Hepatocyte (in vitro differentiated cells): ENCODE measurements around the gene BAG3. TPM values are rescaled to one million over a fixed set of nuclear protein-coding genes. Genes with fewer than 3 reads are reported as not detected.
A peak's percentile ranks its signal among the peaks of the same experiment; 100 is the strongest.

Experiments used
- DNase-seq: peaks from one replicate; pipeline ENCODE4 v3.0.0-alpha.2; 2016; ENCODE audit warnings: low spot score
- H2AFZ ChIP-seq: fragments of 200-600 bp; sonication (generic); 2 replicates; pipeline ENCODE4 v1.6.0; 2016; ENCODE audit warnings: antibody characterized with exemption, mild to moderate bottlenecking
- H3K27ac ChIP-seq: fragments of 200-600 bp; sonication (generic); 2 replicates; pipeline ENCODE4 v1.5.1; 2016; ENCODE audit warnings: mild to moderate bottlenecking
- H3K27me3 ChIP-seq: fragments of 200-600 bp; sonication (generic); 2 replicates; pipeline ENCODE4 v1.6.1; 2016
- H3K36me3 ChIP-seq: fragments of 200-600 bp; sonication (generic); replicated peaks from 2 replicates; pipeline ENCODE4 v1.5.1; 2016; ENCODE audit warnings: low read depth; ENCODE audit not compliant: insufficient read depth
- H3K4me1 ChIP-seq: fragments of 200-600 bp; sonication (generic); 2 replicates; pipeline ENCODE4 v1.5.1; 2016; ENCODE audit warnings: mild to moderate bottlenecking, moderate library complexity; ENCODE audit not compliant: insufficient read depth
- H3K4me2 ChIP-seq: fragments of 200-600 bp; sonication (generic); 2 replicates; pipeline ENCODE4 v1.6.0; 2016
- H3K4me3 ChIP-seq: fragments of 200-600 bp; sonication (generic); 2 replicates; pipeline ENCODE4 v1.5.1; 2016; ENCODE audit warnings: mild to moderate bottlenecking
- H3K79me2 ChIP-seq: fragments of 200-600 bp; sonication (generic); 2 replicates; pipeline ENCODE4 v1.6.0; 2017; ENCODE audit warnings: mild to moderate bottlenecking
- H3K9me2 ChIP-seq: fragments of 200-600 bp; sonication (generic); replicated peaks from 2 replicates; pipeline ENCODE4 v1.6.0; 2017; ENCODE audit warnings: mild to moderate bottlenecking; ENCODE audit not compliant: insufficient read depth
- H3K9me3 ChIP-seq: fragments of 200-600 bp; sonication (generic); 2 replicates; pipeline ENCODE4 v1.5.1; 2016; ENCODE audit warnings: low read depth, mild to moderate bottlenecking
- H4K20me1 ChIP-seq: fragments of 200-600 bp; sonication (generic); 2 replicates; pipeline ENCODE4 v1.6.0; 2016; ENCODE audit warnings: mild to moderate bottlenecking; ENCODE audit not compliant: insufficient read depth, poor library complexity, severe bottlenecking
- EZH2 ChIP-seq: fragments of 200-600 bp; sonication (generic); IDR thresholded peaks from 2 replicates; pipeline ENCODE4 v1.6.1; 2016; ENCODE audit warnings: antibody characterized with exemption, mild to moderate bottlenecking, borderline replicate concordance
- EZH2phosphoT487 ChIP-seq: fragments of 200-600 bp; sonication (generic); IDR thresholded peaks from one replicate; pipeline ENCODE4 v1.6.1; 2018; ENCODE audit warnings: antibody characterized with exemption, mild to moderate bottlenecking, low read depth, moderate library complexity; ENCODE audit not compliant: unreplicated experiment, severe bottlenecking
- WGBS: methylation state at CpG from one replicate; pipeline ENCODE4 v1.1.6; 2016; ENCODE audit warnings: low lambda C conversion rate; ENCODE audit errors: missing lambda C conversion rate; 5-methylcytosine and 5-hydroxymethylcytosine counted together
- polyA plus RNA-seq: library from polyadenylated mRNA; unstranded; fragments of >200 nt; fragmentation: Nextera tagmentation; extraction: Ambion mirVana; gene quantifications from 2 replicates; pipeline ENCODE4 v1.2.1, GENCODE V29; 2016
- total RNA-seq: library from RNA; depleted of rRNA; stranded (reverse); fragments of >200 nt; gene quantifications from 2 replicates; pipeline ENCODE4 v1.2.3, GENCODE V29; 2014
- TF ChIP-seq, protein P1 (sequence below): fragments of 200-600 bp; sonication (generic); IDR thresholded peaks from 2 replicates; pipeline ENCODE4 v1.5.1; 2016; ENCODE audit warnings: antibody characterized with exemption, mild to moderate bottlenecking; ENCODE audit not compliant: poor library complexity

The BAG3 gene
- total and polyA plus RNA-seq, 2 experiments from 2014 or later: 18.2 to 67.1 TPM

DNA sequence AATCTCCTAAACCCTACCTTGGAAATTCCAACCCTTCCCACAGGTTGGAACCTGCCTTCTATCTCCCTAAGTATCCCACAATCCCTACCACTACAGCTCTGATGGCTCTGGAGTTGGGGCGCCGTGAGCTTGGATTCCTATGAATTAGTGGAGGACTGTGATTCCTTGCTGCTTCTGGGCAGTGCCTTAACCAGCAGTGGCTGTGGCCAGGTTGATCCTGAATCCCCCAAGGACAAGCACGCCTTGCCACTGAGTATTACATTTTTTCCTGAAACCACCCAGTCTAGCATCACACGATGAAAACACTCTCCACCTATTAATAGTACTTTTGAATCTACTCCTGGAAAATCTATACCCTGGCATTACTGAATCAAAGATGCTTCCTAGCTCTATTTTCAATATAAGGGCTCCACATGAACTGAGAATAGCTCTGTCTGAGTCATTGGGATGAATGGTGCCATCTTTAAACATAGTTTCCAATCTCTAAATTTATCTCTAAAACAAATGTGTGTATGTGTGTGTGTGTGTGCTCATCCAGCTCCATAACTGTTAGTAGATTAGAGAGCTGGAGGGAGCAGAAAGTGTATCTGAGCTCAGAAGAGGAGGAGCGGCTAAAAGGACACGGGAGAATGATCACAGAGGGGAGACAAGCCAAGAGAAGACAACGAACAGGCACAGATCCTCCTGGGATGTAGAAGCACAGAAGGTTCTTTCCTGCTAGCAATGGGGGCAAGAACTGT, 62.7 kb downstream of the BAG3 start:
- Histone ChIP-seq H2AFZ (no peak overlapping the region), H3K9me2 (no peaks in the 10 kb centered on the region), H3K4me1 (no peaks in the 10 kb centered on the region), H3K4me2 (no peak overlapping the region), H3K79me2 (no peaks in the 10 kb centered on the region), H4K20me1 (no peaks in the 10 kb centered on the region), H3K4me3 (no peak overlapping the region), H3K27me3 (no peaks in the 10 kb centered on the region), H3K36me3 (no peaks in the 10 kb centered on the region), H3K27ac (no peak overlapping the region), H3K9me3 (no peaks in the 10 kb centered on the region)
- DNase-seq: no peak
- TF ChIP-seq, protein P1, sequence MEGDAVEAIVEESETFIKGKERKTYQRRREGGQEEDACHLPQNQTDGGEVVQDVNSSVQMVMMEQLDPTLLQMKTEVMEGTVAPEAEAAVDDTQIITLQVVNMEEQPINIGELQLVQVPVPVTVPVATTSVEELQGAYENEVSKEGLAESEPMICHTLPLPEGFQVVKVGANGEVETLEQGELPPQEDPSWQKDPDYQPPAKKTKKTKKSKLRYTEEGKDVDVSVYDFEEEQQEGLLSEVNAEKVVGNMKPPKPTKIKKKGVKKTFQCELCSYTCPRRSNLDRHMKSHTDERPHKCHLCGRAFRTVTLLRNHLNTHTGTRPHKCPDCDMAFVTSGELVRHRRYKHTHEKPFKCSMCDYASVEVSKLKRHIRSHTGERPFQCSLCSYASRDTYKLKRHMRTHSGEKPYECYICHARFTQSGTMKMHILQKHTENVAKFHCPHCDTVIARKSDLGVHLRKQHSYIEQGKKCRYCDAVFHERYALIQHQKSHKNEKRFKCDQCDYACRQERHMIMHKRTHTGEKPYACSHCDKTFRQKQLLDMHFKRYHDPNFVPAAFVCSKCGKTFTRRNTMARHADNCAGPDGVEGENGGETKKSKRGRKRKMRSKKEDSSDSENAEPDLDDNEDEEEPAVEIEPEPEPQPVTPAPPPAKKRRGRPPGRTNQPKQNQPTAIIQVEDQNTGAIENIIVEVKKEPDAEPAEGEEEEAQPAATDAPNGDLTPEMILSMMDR: no peak
- TF ChIP-seq EZH2: no peak
- WGBS: 82% methylated on average over 7 of the region's 7 CpGs

DNA sequence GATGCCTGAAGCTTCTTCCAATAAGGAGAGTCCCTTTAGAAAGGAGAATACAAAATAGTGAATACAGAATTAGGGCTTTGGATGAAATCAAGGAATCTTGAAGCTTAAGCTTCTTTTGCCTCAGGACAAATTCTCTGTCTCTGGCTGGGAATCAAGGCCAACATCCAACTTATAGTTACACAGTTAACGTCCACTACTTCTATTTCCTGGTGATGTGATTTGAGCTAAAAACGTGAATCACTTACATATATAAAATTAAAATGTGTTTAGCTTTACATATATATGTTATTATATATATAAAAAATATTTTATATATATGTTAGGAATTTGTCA, 63.3 kb downstream of the BAG3 start:
- Histone ChIP-seq H4K20me1 (no peaks in the 10 kb centered on the region), H3K79me2 (no peaks in the 10 kb centered on the region), H3K9me3 (no peaks in the 10 kb centered on the region), H3K9me2 (no peaks in the 10 kb centered on the region), H3K36me3 (no peaks in the 10 kb centered on the region), H3K27me3 (no peaks in the 10 kb centered on the region), H3K4me1 (no peaks in the 10 kb centered on the region), H3K4me3 (no peak overlapping the region), H2AFZ (no peak overlapping the region), H3K27ac (no peak overlapping the region), H3K4me2 (no peak overlapping the region)
- TF ChIP-seq EZH2 (no peak), EZH2phosphoT487 (no peak)
- TF ChIP-seq, protein P1: no peak
- DNase-seq: no peak
- 82% methylated on average over 2 of the region's 2 CpGs for WGBS

DNA sequence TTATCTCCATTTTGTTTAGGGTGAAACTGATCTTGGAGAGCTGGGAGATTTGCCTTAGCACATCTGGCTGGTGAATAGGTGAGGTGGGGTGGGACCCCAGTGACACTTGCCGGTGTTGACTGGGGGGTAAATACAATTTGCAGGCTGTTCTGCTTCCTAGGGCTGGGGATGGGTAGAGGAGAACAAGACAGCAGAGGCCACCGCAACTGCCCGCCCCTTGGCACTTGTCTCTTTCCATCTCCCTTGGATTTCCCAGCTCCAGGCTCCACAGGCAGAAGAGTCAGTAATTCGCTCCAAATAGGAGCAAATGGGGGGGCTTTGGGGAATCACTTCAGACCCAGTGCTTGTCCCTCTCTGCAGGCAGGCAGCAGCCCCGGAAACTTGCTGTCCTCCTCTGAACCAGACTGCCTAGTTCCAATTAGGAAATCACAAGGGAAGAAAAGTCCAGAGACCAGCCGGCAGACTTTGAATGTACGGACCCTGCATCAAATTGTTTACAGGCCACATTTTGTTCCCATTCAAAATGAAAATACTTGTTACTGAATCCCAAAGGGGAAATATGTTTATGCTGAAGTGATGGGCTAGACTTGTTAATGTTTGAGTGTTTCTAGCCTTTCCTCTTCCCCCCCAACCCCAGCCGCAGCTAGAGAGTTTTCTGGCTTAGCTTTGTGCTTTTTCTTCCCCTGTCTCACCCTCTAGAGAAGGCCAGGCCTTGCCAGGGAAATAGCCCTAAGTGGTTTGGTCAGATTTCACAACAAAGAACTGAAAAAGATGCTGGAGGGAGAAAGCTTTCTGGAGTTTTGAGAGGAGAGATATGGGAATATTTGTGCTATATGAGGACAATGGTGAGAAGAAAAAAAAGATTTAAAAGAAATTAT, 64.7 kb downstream of the BAG3 start:
- no peaks in the 10 kb centered on the region for H3K27me3 ChIP-seq
- H3K27ac ChIP-seq: peak overlapping the region; percentile 37
- H3K4me2 ChIP-seq: no peak overlapping the region
- H4K20me1 ChIP-seq: no peaks in the 10 kb centered on the region
- H3K36me3 ChIP-seq: no peaks in the 10 kb centered on the region
- H2AFZ ChIP-seq: no peak overlapping the region
- H3K79me2 ChIP-seq: no peaks in the 10 kb centered on the region
- H3K4me1 ChIP-seq: no peaks in the 10 kb centered on the region
- TF ChIP-seq EZH2phosphoT487 (no peak), EZH2 (no peak)
- TF ChIP-seq, protein P1: no peak
- no peak overlapping the region for H3K4me3 ChIP-seq
- no peaks in the 10 kb centered on the region for H3K9me2 ChIP-seq
- no peak for DNase-seq
- no peaks in the 10 kb centered on the region for H3K9me3 ChIP-seq
- 72% methylated on average over 8 of the region's 8 CpGs for WGBS
